ENCODE data around the gene CCDC24.

CCDC24 gene

DNA sequence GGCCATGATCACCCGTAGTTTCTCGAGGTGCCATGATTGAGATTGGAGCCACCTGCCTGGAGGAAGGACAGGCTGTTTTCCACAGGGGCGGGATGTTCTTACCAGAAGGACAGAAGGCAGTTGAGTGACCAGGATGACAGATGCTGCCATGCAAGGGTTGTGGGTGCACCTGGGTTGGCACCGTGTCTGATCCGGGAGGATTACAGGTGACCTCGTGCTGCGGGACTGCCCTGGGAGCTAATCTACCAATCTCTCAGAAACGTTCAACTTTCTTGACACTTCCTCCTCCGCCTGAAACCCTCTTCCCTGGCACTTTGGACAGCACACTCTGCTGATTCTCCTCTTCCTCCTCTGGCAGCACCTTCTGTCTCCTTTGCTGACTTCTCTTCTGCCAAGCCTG lies 53.7 kb downstream of the CCDC24 start:
- no peak for DNase-seq

Measured in stimulated activated CD4-positive, alpha-beta T cell treated with anti-CD3 and anti-CD28 coated beads, Interleukin-4, amount 100 ng/mL, for 4 hours (primary cell).